Endothelial cell of umbilical vein (primary cell): Measurements from ENCODE around the gene PHACTR2. TPM values are rescaled to one million over a fixed set of nuclear protein-coding genes. Genes with fewer than 3 reads are reported as not detected.

ENCODE experiments used
- BruUV-seq: library from RNA; stranded (reverse); fragments of 400-500 nt; replicated peaks from 2 replicates; lab custom pipeline; 2021; lab: Mats Ljungman, UMichigan
- CTCF ChIA-PET: fragments of 300-600, 350-600 bp; sonication (Branson Sonifier 250); formaldehyde crosslinking; loops from one replicate; lab custom pipeline; 2021; ENCODE audit warnings: antibody characterized with exemption, inconsistent platforms; lab: Charles Lee
- POLR2A ChIA-PET: fragments of 300-600, 350-600 bp; sonication (Branson Sonifier 250); formaldehyde crosslinking; loops from one replicate; lab custom pipeline; 2021; ENCODE audit warnings: antibody characterized with exemption, inconsistent platforms; lab: Charles Lee
- DNase-seq: peaks from one replicate; pipeline ENCODE4 v3.0.0-alpha.2; 2011; ENCODE audit warnings: low read depth, low spot score
- FAIRE-seq: peaks from 2 replicates; lab custom pipeline; 2011; peaks lifted over from hg19 to GRCh38; lab: Jason Lieb, UNC
- H2AFZ ChIP-seq: 2 replicates; pipeline ENCODE4 v1.6.0; 2012; ENCODE audit warnings: low read depth, low read length, control low read depth, inconsistent platforms
- H3K27ac ChIP-seq: 2 replicates; pipeline ENCODE4 v1.5.1; 2011; ENCODE audit warnings: low read depth, mild to moderate bottlenecking, control low read depth, low read length, moderate library complexity; ENCODE audit not compliant: insufficient read depth
- H3K27me3 ChIP-seq, 2 experiments: 2 replicates each; pipeline versions ENCODE4 v1.6.0 to v1.6.1; 2011; ENCODE audit warnings: low read length in 2 of 2, mixed read lengths in 1 of 2; ENCODE audit not compliant: control insufficient read depth in 2 of 2, insufficient read depth in 2 of 2
- H3K36me3 ChIP-seq, 2 experiments: 2 replicates in 1 of 2; 3 replicates in 1 of 2; pipeline ENCODE4 v1.5.1; 2011; ENCODE audit warnings: low read length in 2 of 2, mild to moderate bottlenecking in 1 of 2, moderate library complexity in 1 of 2; ENCODE audit not compliant: control insufficient read depth in 2 of 2, insufficient read depth in 2 of 2; ENCODE audit errors: extremely low read depth in 1 of 2
- H3K4me1 ChIP-seq: 3 replicates; pipeline ENCODE4 v1.5.1; 2011; ENCODE audit warnings: mild to moderate bottlenecking, low read length; ENCODE audit not compliant: control insufficient read depth, insufficient read depth; ENCODE audit errors: extremely low read depth
- H3K4me2 ChIP-seq: 2 replicates; pipeline ENCODE4 v1.6.1; 2011; ENCODE audit warnings: low read length, control low read depth, mixed read lengths; ENCODE audit not compliant: insufficient read depth
- H3K4me3 ChIP-seq, 3 experiments: fragments of 200-600 bp in 1 of 3; sonication (generic), shearing (Covaris generic) in 1 of 3; replicated peaks in 1 of 3; 2 replicates each; pipeline ENCODE4 v1.5.1; 2011 to 2016; ENCODE audit warnings: control low read depth in 3 of 3, low read length in 3 of 3, mild to moderate bottlenecking in 2 of 3, inconsistent platforms in 1 of 3, low read depth in 1 of 3, moderate library complexity in 1 of 3; ENCODE audit not compliant: insufficient read depth in 1 of 3
- H3K79me2 ChIP-seq: 2 replicates; pipeline ENCODE4 v1.6.0; 2012; ENCODE audit warnings: low read length, inconsistent platforms; ENCODE audit not compliant: control insufficient read depth, insufficient read depth
- H3K9ac ChIP-seq: replicated peaks from 2 replicates; pipeline ENCODE3; 2011; ENCODE audit warnings: low read length, control low read depth; ENCODE audit not compliant: insufficient read depth; ENCODE audit errors: extremely low read depth
- H3K9me1 ChIP-seq: replicated peaks from 3 replicates; pipeline ENCODE4 v1.6.0; 2011; ENCODE audit warnings: mild to moderate bottlenecking, low read length; ENCODE audit not compliant: control insufficient read depth, insufficient read depth; ENCODE audit errors: extremely low read depth
- H3K9me3 ChIP-seq: replicated peaks from 2 replicates; pipeline ENCODE4 v1.5.1; 2012; ENCODE audit warnings: low read length, inconsistent platforms; ENCODE audit not compliant: control insufficient read depth, insufficient read depth
- H4K20me1 ChIP-seq: replicated peaks from 2 replicates; pipeline ENCODE3; 2011; ENCODE audit warnings: mild to moderate bottlenecking, low read length; ENCODE audit not compliant: control insufficient read depth, insufficient read depth; ENCODE audit errors: extremely low read depth
- CTCF ChIP-seq, 2 donors: IDR thresholded peaks; 1 replicate in 1 of 2; 2 replicates in 1 of 2; pipeline ENCODE4 v1.5.1; 2011; ENCODE audit warnings: low read length in 2 of 2, mild to moderate bottlenecking in 2 of 2, moderate library complexity in 2 of 2, control low read depth in 1 of 2, inconsistent platforms in 1 of 2, low read depth in 1 of 2; ENCODE audit not compliant: insufficient read depth in 1 of 2; ENCODE audit errors: extremely low read depth in 1 of 2
- EZH2 ChIP-seq: IDR thresholded peaks from 2 replicates; pipeline ENCODE4 v1.6.1; 2012; ENCODE audit warnings: borderline replicate concordance, low read depth, mild to moderate bottlenecking, moderate library complexity, low read length, inconsistent platforms; ENCODE audit not compliant: severe bottlenecking
- FOS ChIP-seq: IDR thresholded peaks from 2 replicates; pipeline ENCODE4 v1.6.1; 2011; ENCODE audit warnings: mild to moderate bottlenecking, low read length, moderate library complexity, borderline replicate concordance; ENCODE audit not compliant: insufficient read depth
- GATA2 ChIP-seq: IDR thresholded peaks from 2 replicates; pipeline ENCODE4 v1.7.0; 2011; ENCODE audit warnings: low read depth, mild to moderate bottlenecking, moderate library complexity, mixed read lengths, low read length; ENCODE audit not compliant: insufficient read length, insufficient read depth
- JUN ChIP-seq: IDR thresholded peaks from 2 replicates; pipeline ENCODE4 v1.6.1; 2011; ENCODE audit warnings: borderline replicate concordance, low read depth; ENCODE audit not compliant: insufficient read length, insufficient read depth
- MAX ChIP-seq: IDR thresholded peaks from 2 replicates; pipeline ENCODE4 v1.6.1; 2011; ENCODE audit not compliant: insufficient read depth, insufficient read length
- MYC ChIP-seq: IDR thresholded peaks from one replicate; pipeline ENCODE4 v1.6.1; 2011; ENCODE audit warnings: mild to moderate bottlenecking, low read depth, low read length
- POLR2A ChIP-seq: IDR thresholded peaks from 2 replicates; pipeline ENCODE4 v1.6.1; 2012; ENCODE audit warnings: low read depth, mild to moderate bottlenecking, control low read depth, low read length
- POLR2AphosphoS5 ChIP-seq: IDR thresholded peaks from 2 replicates; pipeline ENCODE4 v1.6.1; 2012; ENCODE audit warnings: low read depth, mild to moderate bottlenecking, control low read depth, low read length, moderate library complexity; ENCODE audit not compliant: insufficient read depth
- dilution Hi-C: fragments of 300-500 bp; cut with MboI; formaldehyde crosslinking; loops from one replicate; pipeline ENCODE4 v1.15.0; 2019; ENCODE audit warnings: low sequenced_read_pairs; ENCODE audit not compliant: extremely low pct_ligation_motif_present
- intact Hi-C: fragments of 100-400 bp; cut with micrococcal nuclease; formaldehyde crosslinking; loops from one replicate; pipeline ENCODE4 v1.10.0; 2022
- polyA plus RNA-seq, 4 experiments: library from polyadenylated mRNA; depleted of rRNA in 3 of 4; stranded (reverse) in 3 of 4; unstranded in 1 of 4; fragments of >200 nt; gene quantifications; 2 replicates each; pipeline versions ENCODE4 v1.2.1 to v1.2.3, GENCODE V29; 2011 to 2012; ENCODE audit warnings: missing spikeins in 1 of 4
- total RNA-seq: library from RNA; stranded (reverse); gene quantifications from 2 replicates; pipeline ENCODE4 v1.2.3, GENCODE V29; 2021

Gene PHACTR2
- total and polyA plus RNA-seq, 2 donors (not counting 3 experiments of a cell fraction or from before 2014, with no cell fraction given): 16.3 to 178 TPM

- CTCF ChIA-PET: interaction anchor here (1.3 to 2.9 kb wide), 4 partner anchors 10 to 217 kb away, joined by 3 to 11 read pairs (median 4); no protein-coding TSS in a partner anchor
- H3K4me2 ChIP-seq: no peak overlapping the region
- intact Hi-C loops: no loop called here
- FAIRE-seq: no peak
- TF ChIP-seq EZH2 (no peak), GATA2 (no peak), MAX (no peak), POLR2A (no peak), JUN (no peak), CTCF (IDR thresholded peaks at IDR 0.05; ENCODE audit: extremely low read depth in 1 of 2, insufficient read depth in 1 of 2, low read depth in 1 of 2, low read length in 2 of 2) (no peak), FOS (no peak), POLR2AphosphoS5 (no peak), MYC (no peak)
- no peaks in the 10 kb centered on the region for H3K27me3 ChIP-seq
- POLR2A ChIA-PET: no interaction called here
- no peak overlapping the region for H2AFZ ChIP-seq
- BruUV-seq: no TSS peak
- dilution Hi-C loops: no loop called here
- H3K36me3 ChIP-seq: peaks cover 9 to 11% of the 10 kb centered on the region in 2 experiments
- no peak overlapping the region for H3K9ac ChIP-seq
- H3K27ac ChIP-seq: no peak overlapping the region
- no peaks in the 10 kb centered on the region for H3K9me3 ChIP-seq
- H4K20me1 ChIP-seq: no peaks in the 10 kb centered on the region
- H3K4me1 ChIP-seq: no peaks in the 10 kb centered on the region
- no peak overlapping the region for H3K4me3 ChIP-seq
- H3K9me1 ChIP-seq: no peaks in the 10 kb centered on the region
- H3K79me2 ChIP-seq: peaks cover 2% of the 10 kb centered on the region
- no peak for DNase-seq
These were observed 114.9 kb downstream of the PHACTR2 start for GRCh38 chr6:143792402-143793279.
